DMS79 (cell line): ENCODE results near the gene CFAP65.

Experiments used
- DNase-seq: peaks from one replicate; lab custom pipeline; 2025; lab: John Stamatoyannopoulos, UW

Gene CFAP65

GRCh38 chr2:218990612-218991011 is 50.7 kb downstream of the CFAP65 start:
- DNase-seq, result no peak

DNA sequence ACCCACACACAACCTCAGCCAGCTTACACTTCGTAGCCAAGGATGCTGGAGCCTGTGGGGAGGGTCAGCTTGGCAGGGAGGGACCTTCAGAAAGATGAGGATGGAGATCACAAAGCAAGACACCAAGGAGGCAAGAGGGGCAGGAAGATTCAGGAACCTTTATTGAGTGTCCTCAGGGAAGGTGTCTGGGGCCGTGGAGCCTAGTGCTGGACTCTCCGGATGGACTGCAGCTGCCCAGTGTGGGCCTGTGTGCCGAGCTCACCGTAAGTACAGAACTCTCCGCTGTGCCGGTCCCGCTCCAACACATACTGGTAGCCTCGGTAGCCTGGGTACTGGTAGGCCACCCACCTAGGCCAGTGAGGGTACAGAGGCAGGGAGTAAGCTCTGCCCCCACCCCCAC is 51.3 kb downstream of the CFAP65 start:
- DNase-seq, result no peak

DNA sequence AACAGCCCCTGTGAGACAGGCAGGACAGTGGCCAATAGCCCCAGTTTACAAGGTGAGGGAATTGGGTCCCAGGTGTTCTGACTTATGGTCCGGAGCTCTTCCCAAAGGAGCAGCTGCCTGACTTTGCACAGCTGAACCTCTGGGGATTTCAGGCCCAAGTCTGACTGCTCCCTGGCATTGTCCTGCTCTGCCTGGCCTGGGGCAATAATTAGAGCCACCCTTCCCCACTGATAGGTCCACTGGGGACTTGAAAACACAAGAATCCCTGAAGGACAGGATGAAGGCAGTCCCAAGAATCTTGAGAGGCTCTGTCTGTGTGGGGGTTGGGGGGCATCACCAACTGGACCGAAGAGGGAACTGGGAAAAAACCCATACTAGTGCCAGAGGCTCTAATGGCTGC is 52.7 kb downstream of the CFAP65 start:
- DNase-seq, result no peak

DNA sequence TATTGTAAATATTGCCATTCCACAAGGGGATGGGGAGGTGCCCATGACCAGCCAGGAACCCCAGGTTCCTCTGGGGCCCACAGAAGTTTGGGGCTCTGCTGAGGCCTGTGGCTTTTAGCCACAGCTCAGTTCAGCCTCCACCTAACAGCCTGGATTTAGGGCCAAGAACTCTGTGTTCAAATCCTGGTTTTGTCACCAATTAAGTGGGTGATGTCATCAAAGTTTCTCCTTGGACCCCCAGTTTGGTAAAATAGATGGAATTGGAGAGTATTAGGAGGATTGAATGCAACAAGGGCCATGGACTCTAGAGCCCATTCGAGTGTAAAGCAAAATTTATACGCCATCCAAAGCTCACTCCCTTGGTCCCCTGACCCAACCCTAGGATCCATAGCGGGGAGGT is 53.2 kb downstream of the CFAP65 start:
- DNase-seq, result no peak

DNA sequence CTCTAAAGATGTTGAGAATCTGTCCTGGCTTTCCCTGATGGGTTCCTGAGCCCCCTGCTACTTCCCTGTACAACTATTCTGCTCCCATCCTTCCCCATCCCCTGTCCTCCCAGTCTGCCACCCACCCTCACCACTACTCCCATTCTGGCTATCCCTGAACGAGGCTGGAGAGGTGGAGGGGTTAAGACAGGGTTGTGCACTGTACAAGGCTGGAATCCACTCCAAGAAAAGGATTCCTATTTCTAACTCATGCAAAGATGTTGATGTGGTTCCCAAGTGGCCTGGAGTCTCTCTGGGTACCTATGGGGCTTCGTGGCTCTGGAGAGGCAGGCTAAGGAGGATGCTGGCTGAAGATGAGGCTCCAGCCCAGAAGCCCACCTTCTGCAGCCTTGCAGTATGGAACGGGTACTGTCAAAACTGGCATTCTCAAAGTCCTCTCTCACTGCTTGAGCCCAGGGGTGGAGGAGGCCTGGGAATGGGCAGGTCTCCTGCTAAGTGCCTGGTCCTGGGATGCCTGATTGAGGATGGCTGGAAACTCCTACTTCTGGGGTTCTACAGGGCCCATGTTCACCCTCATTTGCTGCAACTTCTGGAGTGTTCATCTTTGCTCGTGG is 55.1 kb downstream of the CFAP65 start:
- no peak for DNase-seq

DNA sequence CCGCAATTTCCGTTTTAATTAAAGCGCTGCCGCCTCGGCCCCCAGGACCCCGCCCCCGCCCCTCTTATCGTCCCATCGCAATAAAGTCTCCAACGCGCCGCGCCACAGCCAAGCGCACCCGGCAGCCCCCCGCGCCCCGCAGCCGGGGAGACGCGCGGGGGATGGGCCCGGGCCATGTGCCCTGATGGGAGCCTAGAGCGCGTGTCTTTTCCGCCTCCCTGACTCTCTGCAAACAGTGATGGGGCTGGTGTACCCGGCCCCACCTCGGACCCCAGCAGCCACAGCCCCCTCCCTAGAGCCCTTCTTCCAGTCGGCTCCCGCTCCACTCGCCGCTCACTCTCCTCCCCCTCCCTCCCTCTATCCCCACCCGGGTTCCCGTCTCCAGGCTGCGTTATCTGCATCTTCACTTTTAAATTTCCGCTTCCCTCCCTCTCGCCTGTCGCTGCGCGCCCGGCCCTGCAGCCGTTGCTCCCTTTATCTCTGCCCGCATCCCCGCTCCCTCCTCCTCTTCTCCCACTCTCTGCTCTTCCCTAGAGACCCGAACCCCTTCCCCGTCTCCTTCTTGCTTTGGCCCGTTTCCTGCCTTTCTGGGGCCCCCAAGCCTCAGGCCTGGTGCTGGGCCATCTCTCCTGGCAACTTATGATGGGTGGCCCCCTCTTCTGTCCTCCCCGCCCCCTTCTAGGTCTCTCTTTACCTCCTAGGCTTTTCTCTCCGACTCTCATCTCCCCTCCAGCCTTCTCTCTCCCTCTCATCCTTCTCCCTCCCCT is 55.8 kb downstream of the CFAP65 start:
- no peak for DNase-seq

- DNase-seq, result no peak
These were observed 56.3 kb downstream of the CFAP65 start, which contains the start of gene FEV for GRCh38 chr2:218985021-218985324. FEV (minus strand) TSS chr2:218985184; CDS start chr2:218985075, 109 bp downstream.

DNA sequence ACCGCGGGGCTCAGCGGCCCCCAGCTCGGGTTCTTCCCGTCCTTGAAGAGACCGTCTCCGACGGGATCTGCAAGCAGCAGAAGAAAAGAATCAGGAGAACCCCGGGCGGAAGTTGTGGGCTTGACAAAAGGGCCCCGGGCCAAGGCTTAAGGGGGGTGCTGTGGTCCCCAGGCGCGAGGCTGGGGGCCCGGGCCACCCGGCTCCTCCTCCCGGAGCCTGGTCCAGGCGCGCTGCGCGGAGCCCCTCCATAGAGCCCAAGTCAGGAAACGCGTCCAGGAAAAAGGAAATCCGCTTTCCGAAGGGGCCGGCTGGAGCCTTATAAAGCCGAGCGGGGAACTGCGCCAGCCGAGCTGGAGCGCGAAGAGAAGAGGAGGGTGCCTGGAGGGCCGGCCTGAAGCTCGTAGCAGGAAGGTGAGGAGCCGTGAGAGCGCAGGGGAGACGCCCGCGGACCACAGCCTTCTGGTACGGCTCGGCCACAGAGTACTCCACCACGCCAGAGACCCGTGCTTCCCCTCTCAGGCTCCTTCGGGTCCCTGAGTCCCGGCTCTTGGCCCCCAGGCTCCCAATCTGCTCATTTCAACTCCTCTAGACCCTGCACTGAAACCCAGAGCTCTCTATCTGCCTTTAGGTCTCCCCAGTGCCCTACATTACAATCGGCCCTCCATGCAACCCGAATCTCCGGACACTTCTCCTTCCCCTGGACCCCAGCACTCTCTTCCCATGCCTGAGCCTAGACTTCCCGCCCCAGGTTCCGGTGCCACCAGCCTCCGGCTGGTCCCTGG is 56.9 kb downstream of the CFAP65 start:
- DNase-seq, result peak; percentile 11

DNA sequence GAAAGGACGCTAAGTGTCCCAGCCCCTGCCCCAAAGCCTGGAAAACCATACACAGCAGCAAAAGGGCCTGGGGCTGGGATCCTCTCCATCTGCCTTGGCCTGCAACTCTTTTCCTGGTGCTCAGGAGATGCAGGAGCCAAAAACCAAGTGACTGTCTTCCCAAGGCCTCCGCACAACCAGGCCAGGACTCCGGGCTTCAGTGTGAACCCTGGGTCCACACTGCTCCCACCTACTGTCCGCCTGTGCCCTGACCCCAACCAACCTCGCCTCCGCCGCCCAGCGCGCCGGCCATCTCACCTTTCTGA is 57.4 kb downstream of the CFAP65 start:
- DNase-seq, result no peak

DNA sequence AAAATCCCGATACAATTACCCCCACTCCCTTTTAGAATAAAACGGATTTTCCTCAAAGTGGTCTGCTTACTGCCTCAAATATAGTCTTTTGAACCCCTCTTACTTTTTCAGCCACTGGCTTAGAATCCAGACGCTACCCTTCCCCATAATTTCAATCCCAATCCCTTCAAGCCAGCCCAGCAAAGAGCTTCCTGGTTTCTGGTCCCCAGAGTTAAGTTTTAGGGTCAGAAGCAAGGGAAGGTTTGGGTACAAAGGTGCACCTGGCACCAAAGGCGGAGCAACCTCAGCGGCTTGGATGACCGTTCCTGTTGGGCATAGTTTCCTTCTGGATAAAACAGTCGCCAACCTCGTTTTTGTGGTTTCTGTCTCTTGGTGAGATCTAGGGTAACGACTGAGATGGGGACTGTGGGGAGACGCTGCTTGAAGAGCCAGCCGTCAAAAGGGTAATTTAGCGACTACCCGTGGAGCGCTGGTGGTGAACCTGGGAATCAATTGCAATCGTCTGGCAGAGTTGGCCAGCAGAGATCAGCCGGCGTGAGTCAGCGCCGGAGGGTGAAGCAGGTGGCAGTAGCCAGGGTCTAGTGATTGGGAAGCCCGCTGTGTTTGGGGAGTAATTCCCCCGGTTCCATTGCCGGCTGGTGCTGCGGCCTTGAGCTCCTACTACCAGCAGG is 57.9 kb downstream of the CFAP65 start:
- DNase-seq, result peak; percentile 9

DNA sequence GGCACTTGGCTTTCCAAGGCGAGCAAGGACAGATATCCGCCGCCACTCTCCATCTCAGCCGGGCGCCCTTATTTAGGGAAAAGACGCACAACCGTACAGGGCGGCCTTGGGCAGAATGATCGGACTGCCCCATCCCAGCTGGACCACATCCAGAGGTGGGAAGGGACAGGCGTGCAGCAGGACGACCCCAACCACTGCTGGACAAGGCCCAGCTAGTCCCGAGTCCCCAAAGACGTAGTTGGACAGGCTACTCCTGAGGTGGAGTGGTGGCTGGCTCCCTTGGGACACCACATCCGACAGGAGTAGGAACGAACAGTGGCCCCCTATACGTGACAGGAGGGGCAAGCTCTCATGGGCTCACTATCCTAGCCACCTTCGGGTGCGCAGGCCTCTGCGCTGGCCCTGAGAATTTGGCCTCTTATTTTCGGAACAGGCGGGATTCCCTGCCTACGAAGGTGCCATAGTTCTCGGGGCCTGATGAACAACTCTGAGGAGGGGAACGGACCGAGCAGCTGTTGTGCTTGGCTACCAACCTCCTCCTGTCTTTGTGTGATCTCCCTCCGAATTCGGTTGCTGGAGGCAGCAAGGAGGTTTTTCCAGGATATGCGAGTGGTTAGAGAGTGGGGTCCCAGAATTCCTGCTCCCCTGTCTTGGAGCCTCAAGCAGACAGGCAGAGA is 58.6 kb downstream of the CFAP65 start:
- DNase-seq, result peak; percentile 12

DNA sequence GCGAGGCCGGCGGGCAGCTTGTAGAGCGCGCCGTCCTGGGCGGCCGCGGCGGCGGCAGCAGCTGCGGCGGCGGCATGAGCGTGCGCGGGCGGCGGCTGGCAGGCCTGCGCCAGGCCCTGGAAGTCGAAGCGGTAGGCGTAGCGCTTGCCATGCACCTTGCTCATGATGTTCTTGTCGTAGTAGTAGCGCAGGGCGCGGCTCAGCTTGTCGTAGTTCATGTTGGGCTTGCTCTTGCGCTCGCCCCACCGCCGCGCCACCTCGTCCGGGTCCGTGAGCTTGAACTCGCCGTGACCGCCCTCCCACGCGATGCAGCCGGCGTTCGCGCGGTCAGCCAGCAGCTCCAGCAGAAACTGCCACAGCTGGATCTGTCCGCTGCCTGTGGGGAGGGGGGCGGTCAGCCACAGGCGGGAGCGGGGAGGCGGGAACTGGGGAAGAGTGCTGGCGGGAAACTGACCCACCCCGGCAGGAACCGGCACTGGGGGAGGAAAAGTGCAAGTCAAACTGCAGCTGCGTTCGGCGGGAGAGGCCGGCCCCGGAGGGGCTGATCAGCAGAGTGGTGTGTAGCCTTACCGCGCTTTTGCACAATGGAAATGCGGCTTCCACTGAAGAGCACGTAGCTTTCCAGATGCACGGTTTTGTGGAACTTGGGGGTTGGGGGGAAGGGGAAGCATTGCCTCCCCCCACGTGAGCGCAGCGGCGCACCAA is 59.3 kb downstream of the CFAP65 start:
- peak; percentile 58 for DNase-seq

DNA sequence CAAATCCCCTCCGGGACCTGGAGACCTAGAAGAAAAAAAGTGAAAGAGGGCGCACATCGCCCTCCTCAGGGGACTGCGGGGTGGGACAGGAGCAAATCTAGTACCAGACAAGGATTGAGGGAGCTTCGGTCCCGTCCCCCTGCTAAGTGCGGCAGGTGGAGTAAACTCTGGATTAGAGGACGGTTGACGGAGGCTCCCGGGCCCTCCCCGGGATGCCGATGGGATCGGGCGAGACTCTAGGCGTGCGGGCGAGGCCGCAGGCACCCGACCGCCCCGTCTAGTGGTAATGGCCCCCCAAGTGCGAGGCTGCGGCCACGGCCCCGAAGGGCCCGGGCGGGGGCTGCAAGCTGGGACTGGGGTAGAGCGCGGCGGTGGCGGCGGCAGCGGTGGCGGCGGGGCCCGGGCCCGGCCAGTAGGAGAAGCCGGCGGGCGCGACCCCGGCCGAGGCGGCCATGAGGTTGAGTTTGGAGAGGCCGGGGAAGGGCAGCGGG is 59.9 kb downstream of the CFAP65 start:
- DNase-seq, result peak; percentile 49

DNA sequence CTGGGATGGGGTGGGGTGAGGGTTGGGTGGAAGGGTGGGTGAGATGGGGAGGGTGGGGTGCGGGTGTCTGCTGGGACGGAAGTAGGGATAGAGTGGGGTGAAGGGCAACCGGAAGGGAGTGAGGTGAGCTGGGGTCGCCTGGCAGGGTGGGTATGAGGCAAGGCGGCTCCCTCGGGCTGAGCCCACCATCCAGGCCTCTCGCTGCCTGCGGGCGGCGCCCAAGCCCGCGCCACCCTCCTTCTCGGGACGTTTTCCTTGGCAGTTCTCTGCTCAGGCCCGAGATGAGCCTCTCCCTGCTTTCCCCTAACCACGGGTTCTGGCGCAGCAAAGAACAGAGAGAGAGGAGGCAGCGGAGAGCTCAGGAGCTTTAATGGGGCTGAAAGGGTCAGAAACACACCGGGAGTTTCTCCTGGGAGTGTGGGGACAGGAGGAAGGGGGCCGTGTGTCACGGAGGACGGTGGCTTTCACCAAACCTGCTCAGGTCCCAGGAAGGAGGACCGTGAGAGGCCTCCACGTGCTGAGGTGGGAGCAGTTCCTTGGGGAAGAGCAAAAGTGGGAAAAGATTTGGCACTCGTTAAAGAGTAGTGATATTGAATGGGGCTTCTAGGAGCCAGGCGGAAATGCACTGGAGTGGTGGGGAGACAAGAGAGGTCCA is 60.5 kb downstream of the CFAP65 start:
- DNase-seq, result peak; percentile 57

- DNase-seq, result peak; percentile 83
These were observed 61.2 kb downstream of the CFAP65 start for GRCh38 chr2:218979846-218980734.

GRCh38 chr2:218975060-218975777 is 66.1 kb downstream of the CFAP65 start:
- DNase-seq, result no peak

- DNase-seq, result no peak
These were observed 70.4 kb downstream of the CFAP65 start for GRCh38 chr2:218970894-218971293.

DNA sequence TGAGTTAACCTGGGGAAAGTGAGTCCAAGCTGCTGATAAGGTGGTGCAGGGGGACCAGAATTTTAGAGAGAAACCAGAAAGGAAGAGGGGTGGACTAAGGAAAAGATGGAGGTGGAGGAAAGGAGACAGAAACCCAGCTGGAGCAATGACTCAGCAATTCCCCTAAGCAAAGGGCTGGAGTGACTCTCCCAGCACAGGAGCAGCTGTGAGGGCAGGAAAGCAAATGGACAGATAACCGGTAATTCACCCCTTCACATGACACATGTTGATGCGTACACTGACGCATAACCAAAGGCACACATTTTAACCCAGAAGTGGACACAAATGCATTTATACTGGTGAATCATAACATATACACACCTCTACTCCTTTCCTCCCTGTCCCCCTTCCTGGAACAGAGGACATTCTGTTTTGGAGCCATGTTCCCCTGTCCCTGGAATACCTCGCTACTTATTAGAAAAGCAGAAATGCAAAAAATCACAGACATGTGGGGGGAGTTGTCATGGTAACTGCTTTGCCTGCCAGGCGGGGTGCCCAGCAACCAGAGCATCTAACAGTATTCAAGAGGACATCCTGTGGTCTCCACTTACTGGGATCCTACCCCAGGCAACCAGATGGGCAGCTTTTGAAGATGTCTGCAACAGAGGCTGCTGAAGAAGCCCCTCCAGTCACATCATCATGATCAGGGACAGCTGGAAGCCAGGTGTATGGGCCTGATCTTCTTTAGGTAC is 77.1 kb downstream of the CFAP65 start:
- peak; percentile 26 for DNase-seq
